WTC11 (cell line): ENCODE results near the gene UNC5A. TPM values are rescaled to one million over a fixed set of nuclear protein-coding genes. Genes with fewer than 3 reads are reported as not detected.

Experiments
- ATAC-seq: fragments of 200-7000 bp; cut with Tn5 transposase; 2 replicates; pipeline ENCODE4 v1.10.0; 2021; ENCODE audit warnings: mild to moderate bottlenecking, moderate library complexity
- CTCF ChIA-PET: fragments of 300-600 bp; sonication (Branson Sonifier 250); formaldehyde crosslinking; loops from one replicate; lab custom pipeline; 2021; ENCODE audit warnings: antibody characterized with exemption; lab: Charles Lee
- POLR2A ChIA-PET: fragments of 350-600 bp; sonication (Branson Sonifier 250); formaldehyde crosslinking; loops from one replicate; lab custom pipeline; 2021; ENCODE audit warnings: antibody characterized with exemption; lab: Charles Lee
- DNase-seq: peaks from one replicate; pipeline ENCODE4 v3.0.0; 2021; ENCODE audit warnings: low spot score
- H3K27ac Mint-ChIP-seq: 2 replicates; pipeline ENCODE4 v1.8.0; 2021; ENCODE audit warnings: mixed read lengths
- H3K27me3 Mint-ChIP-seq: 2 replicates; pipeline ENCODE4 v1.8.0; 2021; ENCODE audit warnings: low read depth, mild to moderate bottlenecking, moderate library complexity, mixed read lengths
- H3K36me3 Mint-ChIP-seq: 2 replicates; pipeline ENCODE4 v1.8.0; 2021; ENCODE audit warnings: mixed read lengths
- H3K4me1 Mint-ChIP-seq: 2 replicates; pipeline ENCODE4 v1.8.0; 2022; ENCODE audit warnings: mixed read lengths
- H3K4me3 Mint-ChIP-seq: 2 replicates; pipeline ENCODE4 v1.8.0; 2021; ENCODE audit warnings: mild to moderate bottlenecking, moderate library complexity, mixed read lengths
- H3K9me3 Mint-ChIP-seq: 2 replicates; pipeline ENCODE4 v1.8.0; 2021; ENCODE audit warnings: mixed read lengths
- CBFB ChIP-seq: sonication (generic); formaldehyde crosslinking; IDR thresholded peaks from 2 replicates; pipeline ENCODE4 v1.8.1; 2022; ENCODE audit warnings: mild to moderate bottlenecking, low read depth, missing genetic modification reagents
- E2F1 ChIP-seq: sonication (generic); formaldehyde crosslinking; IDR thresholded peaks from 2 replicates; pipeline ENCODE4 v1.8.0; 2022; ENCODE audit warnings: mild to moderate bottlenecking, missing genetic modification reagents
- FOXP1 ChIP-seq: sonication (generic); formaldehyde crosslinking; IDR thresholded peaks from 2 replicates; pipeline ENCODE4 v1.8.0; 2022; ENCODE audit warnings: missing genetic modification reagents, mild to moderate bottlenecking, moderate library complexity, borderline replicate concordance
- NFATC4 ChIP-seq: fragments of 250-450 bp; sonication (Bioruptor Pico); IDR thresholded peaks from 2 replicates; pipeline ENCODE4 v1.9.0; 2021; ENCODE audit warnings: mild to moderate bottlenecking
- NR3C1 ChIP-seq: sonication (generic); formaldehyde crosslinking; conservative IDR thresholded peaks from 2 replicates; pipeline ENCODE4 v1.8.1; 2023; ENCODE audit warnings: low read depth, mild to moderate bottlenecking, missing genetic modification reagents
- RELA ChIP-seq: sonication (generic); formaldehyde crosslinking; IDR thresholded peaks from 2 replicates; pipeline ENCODE4 v1.8.1; 2022; ENCODE audit warnings: missing genetic modification reagents, mild to moderate bottlenecking, borderline replicate concordance
- USF2 ChIP-seq: sonication (generic); formaldehyde crosslinking; IDR thresholded peaks from 2 replicates; pipeline ENCODE4 v1.8.1; 2023; ENCODE audit warnings: mild to moderate bottlenecking, missing genetic modification reagents, moderate library complexity
- ZBTB21 ChIP-seq: sonication (generic); formaldehyde crosslinking; IDR thresholded peaks from 2 replicates; pipeline ENCODE4 v1.8.1; 2023; ENCODE audit warnings: mild to moderate bottlenecking, missing genetic modification reagents, borderline replicate concordance
- ZNF121 ChIP-seq: sonication (generic); formaldehyde crosslinking; IDR thresholded peaks from 2 replicates; pipeline ENCODE4 v1.8.0; 2023; ENCODE audit warnings: missing genetic modification reagents
- ZNF263 ChIP-seq: sonication (generic); formaldehyde crosslinking; IDR thresholded peaks from 2 replicates; pipeline ENCODE4 v1.8.1; 2022; ENCODE audit warnings: low read depth, mild to moderate bottlenecking, moderate library complexity, missing genetic modification reagents
- ZNF416 ChIP-seq: fragments of 250-450 bp; sonication (Bioruptor Pico); IDR thresholded peaks from 2 replicates; pipeline ENCODE4 v1.9.0; 2021; ENCODE audit warnings: mild to moderate bottlenecking, inconsistent platforms
- total RNA-seq: library from RNA; stranded (reverse); gene quantifications from 3 replicates; pipeline ENCODE4 v1.2.3, GENCODE V29; 2021
- TF ChIP-seq, protein P1 (sequence below): sonication (generic); formaldehyde crosslinking; IDR thresholded peaks from 2 replicates; pipeline ENCODE4 v1.8.0; 2022; ENCODE audit warnings: missing genetic modification reagents
- TF ChIP-seq, protein P2 (sequence below): sonication (generic); formaldehyde crosslinking; IDR thresholded peaks from 2 replicates; pipeline ENCODE4 v1.8.0; 2023; ENCODE audit warnings: missing genetic modification reagents, mild to moderate bottlenecking, borderline replicate concordance

Gene UNC5A
- total RNA-seq, 1 experiment from 2014 or later: 10.2 TPM

GRCh38 chr5:176792655-176793342 is 17.6 kb upstream of the UNC5A start (continued):
- no peak for TF ChIP-seq USF2 (CRISPR knock-in tag)
- TF ChIP-seq E2F1 (CRISPR knock-in tag): no peak
- TF ChIP-seq ZNF263 (CRISPR knock-in tag): no peak
- TF ChIP-seq ZBTB21 (CRISPR knock-in tag): no peak
- no peak for TF ChIP-seq CBFB (CRISPR knock-in tag)
- TF ChIP-seq RELA (CRISPR knock-in tag): no peak
- no peak for TF ChIP-seq NFATC4 (CRISPR knock-in tag)

- DNase-seq: peak; percentile 50
- Mint-ChIP-seq H3K36me3 (no peaks in the 10 kb centered on the region), H3K4me3 (no peak overlapping the region), H3K27ac (no peak overlapping the region), H3K9me3 (no peaks in the 10 kb centered on the region), H3K27me3 (peaks cover 1% of the 10 kb centered on the region; the same call in 1 of the 2 replicates), H3K4me1 (peaks cover 28% of the 10 kb centered on the region)
- CTCF ChIA-PET: interaction anchor here (1.2 to 3.3 kb wide), 5 partner anchors 48 to 135 kb away, joined by 3 to 12 read pairs (median 5); no protein-coding TSS in a partner anchor
- POLR2A ChIA-PET: no interaction called here
- peak; percentile 93 for ATAC-seq
- TF ChIP-seq FOXP1 (no peak), ZNF121 (CRISPR knock-in tag) (peak; percentile 75; the same call in 1 of the 2 replicates), ZNF416 (CRISPR knock-in tag) (no peak), NR3C1 (CRISPR knock-in tag) (no peak)
- TF ChIP-seq, protein P1, sequence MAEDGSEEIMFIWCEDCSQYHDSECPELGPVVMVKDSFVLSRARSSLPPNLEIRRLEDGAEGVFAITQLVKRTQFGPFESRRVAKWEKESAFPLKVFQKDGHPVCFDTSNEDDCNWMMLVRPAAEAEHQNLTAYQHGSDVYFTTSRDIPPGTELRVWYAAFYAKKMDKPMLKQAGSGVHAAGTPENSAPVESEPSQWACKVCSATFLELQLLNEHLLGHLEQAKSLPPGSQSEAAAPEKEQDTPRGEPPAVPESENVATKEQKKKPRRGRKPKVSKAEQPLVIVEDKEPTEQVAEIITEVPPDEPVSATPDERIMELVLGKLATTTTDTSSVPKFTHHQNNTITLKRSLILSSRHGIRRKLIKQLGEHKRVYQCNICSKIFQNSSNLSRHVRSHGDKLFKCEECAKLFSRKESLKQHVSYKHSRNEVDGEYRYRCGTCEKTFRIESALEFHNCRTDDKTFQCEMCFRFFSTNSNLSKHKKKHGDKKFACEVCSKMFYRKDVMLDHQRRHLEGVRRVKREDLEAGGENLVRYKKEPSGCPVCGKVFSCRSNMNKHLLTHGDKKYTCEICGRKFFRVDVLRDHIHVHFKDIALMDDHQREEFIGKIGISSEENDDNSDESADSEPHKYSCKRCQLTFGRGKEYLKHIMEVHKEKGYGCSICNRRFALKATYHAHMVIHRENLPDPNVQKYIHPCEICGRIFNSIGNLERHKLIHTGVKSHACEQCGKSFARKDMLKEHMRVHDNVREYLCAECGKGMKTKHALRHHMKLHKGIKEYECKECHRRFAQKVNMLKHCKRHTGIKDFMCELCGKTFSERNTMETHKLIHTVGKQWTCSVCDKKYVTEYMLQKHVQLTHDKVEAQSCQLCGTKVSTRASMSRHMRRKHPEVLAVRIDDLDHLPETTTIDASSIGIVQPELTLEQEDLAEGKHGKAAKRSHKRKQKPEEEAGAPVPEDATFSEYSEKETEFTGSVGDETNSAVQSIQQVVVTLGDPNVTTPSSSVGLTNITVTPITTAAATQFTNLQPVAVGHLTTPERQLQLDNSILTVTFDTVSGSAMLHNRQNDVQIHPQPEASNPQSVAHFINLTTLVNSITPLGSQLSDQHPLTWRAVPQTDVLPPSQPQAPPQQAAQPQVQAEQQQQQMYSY (CRISPR knock-in tag): no peak
- TF ChIP-seq, protein P2, sequence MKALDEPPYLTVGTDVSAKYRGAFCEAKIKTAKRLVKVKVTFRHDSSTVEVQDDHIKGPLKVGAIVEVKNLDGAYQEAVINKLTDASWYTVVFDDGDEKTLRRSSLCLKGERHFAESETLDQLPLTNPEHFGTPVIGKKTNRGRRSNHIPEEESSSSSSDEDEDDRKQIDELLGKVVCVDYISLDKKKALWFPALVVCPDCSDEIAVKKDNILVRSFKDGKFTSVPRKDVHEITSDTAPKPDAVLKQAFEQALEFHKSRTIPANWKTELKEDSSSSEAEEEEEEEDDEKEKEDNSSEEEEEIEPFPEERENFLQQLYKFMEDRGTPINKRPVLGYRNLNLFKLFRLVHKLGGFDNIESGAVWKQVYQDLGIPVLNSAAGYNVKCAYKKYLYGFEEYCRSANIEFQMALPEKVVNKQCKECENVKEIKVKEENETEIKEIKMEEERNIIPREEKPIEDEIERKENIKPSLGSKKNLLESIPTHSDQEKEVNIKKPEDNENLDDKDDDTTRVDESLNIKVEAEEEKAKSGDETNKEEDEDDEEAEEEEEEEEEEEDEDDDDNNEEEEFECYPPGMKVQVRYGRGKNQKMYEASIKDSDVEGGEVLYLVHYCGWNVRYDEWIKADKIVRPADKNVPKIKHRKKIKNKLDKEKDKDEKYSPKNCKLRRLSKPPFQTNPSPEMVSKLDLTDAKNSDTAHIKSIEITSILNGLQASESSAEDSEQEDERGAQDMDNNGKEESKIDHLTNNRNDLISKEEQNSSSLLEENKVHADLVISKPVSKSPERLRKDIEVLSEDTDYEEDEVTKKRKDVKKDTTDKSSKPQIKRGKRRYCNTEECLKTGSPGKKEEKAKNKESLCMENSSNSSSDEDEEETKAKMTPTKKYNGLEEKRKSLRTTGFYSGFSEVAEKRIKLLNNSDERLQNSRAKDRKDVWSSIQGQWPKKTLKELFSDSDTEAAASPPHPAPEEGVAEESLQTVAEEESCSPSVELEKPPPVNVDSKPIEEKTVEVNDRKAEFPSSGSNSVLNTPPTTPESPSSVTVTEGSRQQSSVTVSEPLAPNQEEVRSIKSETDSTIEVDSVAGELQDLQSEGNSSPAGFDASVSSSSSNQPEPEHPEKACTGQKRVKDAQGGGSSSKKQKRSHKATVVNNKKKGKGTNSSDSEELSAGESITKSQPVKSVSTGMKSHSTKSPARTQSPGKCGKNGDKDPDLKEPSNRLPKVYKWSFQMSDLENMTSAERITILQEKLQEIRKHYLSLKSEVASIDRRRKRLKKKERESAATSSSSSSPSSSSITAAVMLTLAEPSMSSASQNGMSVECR (CRISPR knock-in tag): no peak
Measured at GRCh38 chr5:176793343-176793699, 17.0 kb upstream of the UNC5A start.
